GM18873 (cell line): ENCODE data around the gene CANX.

ENCODE experiments used
- ATAC-seq: cut with Tn5 transposase; IDR thresholded peaks from one replicate; pipeline ENCODE4 v1.9.1; 2021; ENCODE audit warnings: mild to moderate bottlenecking, moderate library complexity, moderate number of reproducible peaks; ENCODE audit not compliant: unreplicated experiment, low FRiP score

The CANX gene

GRCh38 chr5:179773686-179774040, 74.9 kb downstream of the CANX start:
- ATAC-seq, result no peak

GRCh38 chr5:179774442-179774841, 75.7 kb downstream of the CANX start:
- no peak for ATAC-seq

GRCh38 chr5:179776411-179776938, 77.7 kb downstream of the CANX start:
- ATAC-seq, result no peak

- ATAC-seq, result no peak
Measured at GRCh38 chr5:179777456-179777855, 78.7 kb downstream of the CANX start.

- no peak for ATAC-seq
Measured at GRCh38 chr5:179777909-179778308, 79.1 kb downstream of the CANX start.

GRCh38 chr5:179778591-179778990, 79.8 kb downstream of the CANX start:
- ATAC-seq, result no peak

GRCh38 chr5:179779826-179780225, 81.1 kb downstream of the CANX start:
- no peak for ATAC-seq

GRCh38 chr5:179780362-179780761, 81.6 kb downstream of the CANX start:
- no peak for ATAC-seq
